GM23338 (cell line): ENCODE data around the gene ZBED5. TPM values are rescaled to one million over a fixed set of nuclear protein-coding genes. Genes with fewer than 3 reads are reported as not detected.

Experiments used
- ATAC-seq: fragments of 200-7000 bp; cut with Tn5 transposase; 3 replicates; pipeline ENCODE4 v1.9.1; 2020
- DNase-seq: peaks from one replicate; pipeline ENCODE4 v3.0.0-alpha.2; 2015; ENCODE audit warnings: low spot score
- H2AFZ ChIP-seq: fragments of 200-600 bp; sonication (generic); 2 replicates; pipeline ENCODE4 v1.8.0; 2016; ENCODE audit warnings: antibody characterized with exemption, mild to moderate bottlenecking, moderate library complexity
- H3F3A ChIP-seq: fragments of 200-600 bp; sonication (generic); replicated peaks from 2 replicates; pipeline ENCODE4 v1.8.0; 2017; ENCODE audit warnings: antibody characterized with exemption, mixed run types, low read depth
- H3K27ac ChIP-seq: fragments of 200-600 bp; sonication (generic); 2 replicates; pipeline ENCODE4 v1.6.1; 2016; ENCODE audit warnings: low read depth
- H3K27me3 ChIP-seq: fragments of 200-600 bp; sonication (generic); 2 replicates; pipeline ENCODE4 v1.8.0; 2016; ENCODE audit warnings: mild to moderate bottlenecking, mixed run types, moderate library complexity; ENCODE audit not compliant: insufficient read depth
- H3K36me3 ChIP-seq: fragments of 200-600 bp; sonication (generic); 2 replicates; pipeline ENCODE4 v1.8.0; 2016; ENCODE audit warnings: mild to moderate bottlenecking; ENCODE audit not compliant: insufficient read depth
- H3K4me1 ChIP-seq: fragments of 200-600 bp; sonication (generic); 2 replicates; pipeline ENCODE4 v1.8.0; 2016; ENCODE audit warnings: mild to moderate bottlenecking, moderate library complexity; ENCODE audit not compliant: insufficient read depth
- H3K4me2 ChIP-seq: fragments of 200-600 bp; sonication (generic); 2 replicates; pipeline ENCODE4 v1.7.1; 2017; ENCODE audit warnings: mixed run types
- H3K4me3 ChIP-seq: fragments of 200-600 bp; sonication (generic); 2 replicates; pipeline ENCODE4 v1.6.1; 2016; ENCODE audit warnings: mixed run types
- H3K79me2 ChIP-seq: fragments of 200-600 bp; sonication (generic); replicated peaks from 2 replicates; pipeline ENCODE4 v1.8.0; 2017; ENCODE audit warnings: mild to moderate bottlenecking; ENCODE audit not compliant: insufficient read depth
- H3K9me2 ChIP-seq: fragments of 200-600 bp; sonication (generic); 2 replicates; pipeline ENCODE4 v1.8.0; 2017; ENCODE audit not compliant: insufficient read depth
- H4K20me1 ChIP-seq: fragments of 200-600 bp; sonication (generic); replicated peaks from 2 replicates; pipeline ENCODE4 v1.8.0; 2017; ENCODE audit warnings: mild to moderate bottlenecking; ENCODE audit not compliant: insufficient read depth
- H3K27ac Mint-ChIP-seq: 2 replicates; pipeline ENCODE4 v1.8.0; 2020; ENCODE audit warnings: inconsistent platforms, mild to moderate bottlenecking, moderate library complexity, mixed read lengths
- H3K27me3 Mint-ChIP-seq: 3 replicates; pipeline ENCODE4 v1.8.0; 2022; ENCODE audit warnings: low read depth, mild to moderate bottlenecking, moderate library complexity, mixed read lengths, inconsistent platforms; ENCODE audit not compliant: insufficient read depth, poor library complexity
- H3K36me3 Mint-ChIP-seq: 3 replicates; pipeline ENCODE4 v1.8.0; 2021; ENCODE audit warnings: low read depth, mild to moderate bottlenecking, inconsistent platforms, moderate library complexity, mixed read lengths
- H3K4me1 Mint-ChIP-seq: 3 replicates; pipeline ENCODE4 v1.8.0; 2020; ENCODE audit warnings: mild to moderate bottlenecking, inconsistent platforms, mixed read lengths
- H3K4me3 Mint-ChIP-seq: 3 replicates; pipeline ENCODE4 v1.8.0; 2021; ENCODE audit warnings: moderate library complexity, mild to moderate bottlenecking, inconsistent platforms, mixed read lengths
- H3K9me3 Mint-ChIP-seq: 3 replicates; pipeline ENCODE4 v1.8.0; 2020; ENCODE audit warnings: moderate library complexity, mild to moderate bottlenecking, inconsistent platforms, mixed read lengths
- CREB1 ChIP-seq: fragments of 250-450 bp; sonication (Bioruptor Pico); IDR thresholded peaks from 2 replicates; pipeline ENCODE4 v1.5.0; 2020; ENCODE audit warnings: low read depth, mild to moderate bottlenecking, moderate library complexity
- CTCF ChIP-seq, 2 experiments: fragments of 200-600 bp in 1 of 2; sonication (generic) in 1 of 2; conservative IDR thresholded peaks; 2 replicates each; pipeline versions ENCODE4 v1.5.1 to v1.6.1; 2016 to 2017; ENCODE audit warnings: antibody characterized with exemption in 2 of 2, low read depth in 2 of 2, mild to moderate bottlenecking in 2 of 2, moderate library complexity in 1 of 2
- ETS1 ChIP-seq: IDR thresholded peaks from 2 replicates; pipeline ENCODE4 v1.6.1; 2016; ENCODE audit warnings: antibody characterized with exemption
- EZH2phosphoT487 ChIP-seq: fragments of 200-600 bp; sonication (generic); IDR thresholded peaks from one replicate; pipeline ENCODE4 v1.8.1; 2018; ENCODE audit warnings: antibody characterized with exemption; ENCODE audit not compliant: unreplicated experiment
- NANOG ChIP-seq: IDR thresholded peaks from 2 replicates; pipeline ENCODE4 v1.6.1; 2016; ENCODE audit warnings: antibody characterized with exemption, borderline replicate concordance
- POLR2AphosphoS5 ChIP-seq: IDR thresholded peaks from 2 replicates; pipeline ENCODE4 v1.6.1; 2016; ENCODE audit warnings: antibody characterized with exemption, low read depth
- ZNF114 ChIP-seq: fragments of 250-450 bp; sonication (Bioruptor Pico); IDR thresholded peaks from 2 replicates; pipeline ENCODE4 v1.5.0; 2020; ENCODE audit warnings: mild to moderate bottlenecking, moderate library complexity
- ZNF331 ChIP-seq: fragments of 250-450 bp; sonication (Bioruptor Pico); IDR thresholded peaks from 2 replicates; pipeline ENCODE4 v1.5.0; 2020; ENCODE audit warnings: low read depth, mild to moderate bottlenecking, moderate library complexity
- polyA plus RNA-seq: library from polyadenylated mRNA; unstranded; fragments of >200 nt; fragmentation: Nextera tagmentation; extraction: Ambion mirVana; gene quantifications from 2 replicates; pipeline ENCODE4 v1.2.1, GENCODE V29; 2016
- total RNA-seq: library from RNA; depleted of rRNA; stranded (reverse); fragments of >200 nt; shearing (Covaris generic); gene quantifications from 2 replicates; pipeline ENCODE4 v1.2.3, GENCODE V29; 2014
- TF ChIP-seq, protein P1 (sequence below): fragments of 250-450 bp; sonication (Bioruptor Pico); IDR thresholded peaks from 2 replicates; pipeline ENCODE4 v1.5.0; 2020; ENCODE audit warnings: mild to moderate bottlenecking, moderate library complexity

The ZBED5 gene
- total and polyA plus RNA-seq, 2 experiments from 2014 or later: 54.1 to 56.3 TPM

GRCh38 chr11:10847960-10848860, 9.6 kb downstream of the ZBED5 start:
- H3K79me2 ChIP-seq: no peaks in the 10 kb centered on the region
- H3K27ac ChIP-seq: no peak overlapping the region
- DNase-seq: no peak
- H3K9me3 Mint-ChIP-seq: no peaks in the 10 kb centered on the region
- TF ChIP-seq CREB1 (CRISPR knock-in tag) (no peak), ETS1 (no peak), EZH2phosphoT487 (no peak)
- no peak for ATAC-seq
- H3F3A ChIP-seq: no peaks in the 10 kb centered on the region
- peaks cover 6% of the 10 kb centered on the region for H3K4me1 Mint-ChIP-seq
- H2AFZ ChIP-seq: no peak overlapping the region
- H3K27ac Mint-ChIP-seq: no peak overlapping the region
- H3K9me2 ChIP-seq: no peaks in the 10 kb centered on the region
- H3K4me1 ChIP-seq: no peaks in the 10 kb centered on the region
- H4K20me1 ChIP-seq: peaks cover 15% of the 10 kb centered on the region; the same call in 1 of the 2 replicates
- no peaks in the 10 kb centered on the region for H3K27me3 ChIP-seq
- H3K4me3 Mint-ChIP-seq: no peak overlapping the region
- no peak overlapping the region for H3K4me2 ChIP-seq
- no peaks in the 10 kb centered on the region for H3K27me3 Mint-ChIP-seq
- peaks cover 15% of the 10 kb centered on the region; the same call in 2 of the 3 replicates for H3K36me3 Mint-ChIP-seq
- no peak overlapping the region for H3K4me3 ChIP-seq
- peaks cover 6% of the 10 kb centered on the region; the same call in 1 of the 2 replicates for H3K36me3 ChIP-seq

DNA sequence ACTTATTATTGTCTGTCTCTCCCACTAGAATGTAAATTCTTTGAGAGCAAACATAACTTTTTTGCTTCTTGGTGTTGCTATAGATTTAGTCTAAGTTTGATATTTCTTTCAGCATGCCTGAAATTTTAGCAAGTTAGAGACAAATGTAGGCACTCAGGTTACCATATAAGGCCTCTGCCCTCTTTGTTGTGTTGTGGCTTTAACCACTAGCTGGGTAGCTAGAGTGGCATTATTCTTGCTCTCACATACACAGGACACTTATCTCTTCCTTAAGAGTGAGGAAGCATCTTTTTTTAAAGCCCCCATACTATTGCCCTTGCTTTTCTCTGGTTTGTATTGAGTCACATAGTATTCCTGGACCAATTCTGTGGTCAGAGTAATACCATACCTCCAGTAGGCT, 11.2 kb downstream of the ZBED5 start:
- DNase-seq: no peak
- H4K20me1 ChIP-seq: peaks cover 9% of the 10 kb centered on the region; the same call in 1 of the 2 replicates
- no peaks in the 10 kb centered on the region for H3F3A ChIP-seq
- no peaks in the 10 kb centered on the region; the same call in 1 of the 2 replicates for H3K4me1 ChIP-seq
- H3K27ac ChIP-seq: no peak overlapping the region
- H3K27me3 ChIP-seq: no peaks in the 10 kb centered on the region
- Mint-ChIP-seq H3K27ac (no peak overlapping the region), H3K36me3 (peaks cover 2% of the 10 kb centered on the region; the same call in 2 of the 3 replicates), H3K9me3 (no peaks in the 10 kb centered on the region), H3K4me1 (peaks cover 6% of the 10 kb centered on the region), H3K4me3 (no peak overlapping the region), H3K27me3 (no peaks in the 10 kb centered on the region)
- H3K36me3 ChIP-seq: no peaks in the 10 kb centered on the region
- no peaks in the 10 kb centered on the region for H3K9me2 ChIP-seq
- no peak overlapping the region for H2AFZ ChIP-seq
- H3K4me3 ChIP-seq: no peak overlapping the region
- no peak overlapping the region for H3K4me2 ChIP-seq
- ATAC-seq: no peak; the same call in 2 of the 3 replicates
- no peaks in the 10 kb centered on the region for H3K79me2 ChIP-seq
- no peak for TF ChIP-seq NANOG
- no peak for TF ChIP-seq POLR2AphosphoS5
- TF ChIP-seq ZNF331 (CRISPR knock-in tag): no peak
- TF ChIP-seq EZH2phosphoT487: no peak
- TF ChIP-seq CTCF (conservative IDR thresholded peaks at IDR 0.05; ENCODE audit: low read depth in 2 of 2): no peak
- TF ChIP-seq ETS1: no peak
- no peak for TF ChIP-seq ZNF114 (CRISPR knock-in tag)
- TF ChIP-seq, protein P1, sequence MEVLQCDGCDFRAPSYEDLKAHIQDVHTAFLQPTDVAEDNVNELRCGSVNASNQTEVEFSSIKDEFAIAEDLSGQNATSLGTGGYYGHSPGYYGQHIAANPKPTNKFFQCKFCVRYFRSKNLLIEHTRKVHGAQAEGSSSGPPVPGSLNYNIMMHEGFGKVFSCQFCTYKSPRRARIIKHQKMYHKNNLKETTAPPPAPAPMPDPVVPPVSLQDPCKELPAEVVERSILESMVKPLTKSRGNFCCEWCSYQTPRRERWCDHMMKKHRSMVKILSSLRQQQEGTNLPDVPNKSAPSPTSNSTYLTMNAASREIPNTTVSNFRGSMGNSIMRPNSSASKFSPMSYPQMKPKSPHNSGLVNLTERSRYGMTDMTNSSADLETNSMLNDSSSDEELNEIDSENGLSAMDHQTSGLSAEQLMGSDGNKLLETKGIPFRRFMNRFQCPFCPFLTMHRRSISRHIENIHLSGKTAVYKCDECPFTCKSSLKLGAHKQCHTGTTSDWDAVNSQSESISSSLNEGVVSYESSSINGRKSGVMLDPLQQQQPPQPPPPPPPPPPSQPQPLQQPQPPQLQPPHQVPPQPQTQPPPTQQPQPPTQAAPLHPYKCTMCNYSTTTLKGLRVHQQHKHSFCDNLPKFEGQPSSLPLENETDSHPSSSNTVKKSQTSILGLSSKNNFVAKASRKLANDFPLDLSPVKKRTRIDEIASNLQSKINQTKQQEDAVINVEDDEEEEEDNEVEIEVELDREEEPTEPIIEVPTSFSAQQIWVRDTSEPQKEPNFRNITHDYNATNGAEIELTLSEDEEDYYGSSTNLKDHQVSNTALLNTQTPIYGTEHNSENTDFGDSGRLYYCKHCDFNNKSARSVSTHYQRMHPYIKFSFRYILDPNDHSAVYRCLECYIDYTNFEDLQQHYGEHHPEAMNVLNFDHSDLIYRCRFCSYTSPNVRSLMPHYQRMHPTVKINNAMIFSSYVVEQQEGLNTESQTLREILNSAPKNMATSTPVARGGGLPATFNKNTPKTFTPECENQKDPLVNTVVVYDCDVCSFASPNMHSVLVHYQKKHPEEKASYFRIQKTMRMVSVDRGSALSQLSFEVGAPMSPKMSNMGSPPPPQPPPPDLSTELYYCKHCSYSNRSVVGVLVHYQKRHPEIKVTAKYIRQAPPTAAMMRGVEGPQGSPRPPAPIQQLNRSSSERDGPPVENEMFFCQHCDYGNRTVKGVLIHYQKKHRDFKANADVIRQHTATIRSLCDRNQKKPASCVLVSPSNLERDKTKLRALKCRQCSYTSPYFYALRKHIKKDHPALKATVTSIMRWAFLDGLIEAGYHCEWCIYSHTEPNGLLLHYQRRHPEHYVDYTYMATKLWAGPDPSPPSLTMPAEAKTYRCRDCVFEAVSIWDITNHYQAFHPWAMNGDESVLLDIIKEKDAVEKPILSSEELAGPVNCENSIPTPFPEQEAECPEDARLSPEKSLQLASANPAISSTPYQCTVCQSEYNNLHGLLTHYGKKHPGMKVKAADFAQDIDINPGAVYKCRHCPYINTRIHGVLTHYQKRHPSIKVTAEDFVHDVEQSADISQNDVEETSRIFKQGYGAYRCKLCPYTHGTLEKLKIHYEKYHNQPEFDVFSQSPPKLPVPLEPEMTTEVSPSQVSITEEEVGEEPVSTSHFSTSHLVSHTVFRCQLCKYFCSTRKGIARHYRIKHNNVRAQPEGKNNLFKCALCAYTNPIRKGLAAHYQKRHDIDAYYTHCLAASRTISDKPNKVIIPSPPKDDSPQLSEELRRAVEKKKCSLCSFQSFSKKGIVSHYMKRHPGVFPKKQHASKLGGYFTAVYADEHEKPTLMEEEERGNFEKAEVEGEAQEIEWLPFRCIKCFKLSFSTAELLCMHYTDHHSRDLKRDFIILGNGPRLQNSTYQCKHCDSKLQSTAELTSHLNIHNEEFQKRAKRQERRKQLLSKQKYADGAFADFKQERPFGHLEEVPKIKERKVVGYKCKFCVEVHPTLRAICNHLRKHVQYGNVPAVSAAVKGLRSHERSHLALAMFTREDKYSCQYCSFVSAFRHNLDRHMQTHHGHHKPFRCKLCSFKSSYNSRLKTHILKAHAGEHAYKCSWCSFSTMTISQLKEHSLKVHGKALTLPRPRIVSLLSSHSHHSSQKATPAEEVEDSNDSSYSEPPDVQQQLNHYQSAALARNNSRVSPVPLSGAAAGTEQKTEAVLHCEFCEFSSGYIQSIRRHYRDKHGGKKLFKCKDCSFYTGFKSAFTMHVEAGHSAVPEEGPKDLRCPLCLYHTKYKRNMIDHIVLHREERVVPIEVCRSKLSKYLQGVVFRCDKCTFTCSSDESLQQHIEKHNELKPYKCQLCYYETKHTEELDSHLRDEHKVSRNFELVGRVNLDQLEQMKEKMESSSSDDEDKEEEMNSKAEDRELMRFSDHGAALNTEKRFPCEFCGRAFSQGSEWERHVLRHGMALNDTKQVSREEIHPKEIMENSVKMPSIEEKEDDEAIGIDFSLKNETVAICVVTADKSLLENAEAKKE: no peak
